Neural cell (in vitro differentiated cells): ENCODE data around the gene GLCE.

Experiments used
- CTCF ChIP-seq: fragments of 450-650 bp; IDR thresholded peaks from 2 replicates; pipeline ENCODE4 v1.5.1; 2014; ENCODE audit warnings: antibody characterized with exemption, mild to moderate bottlenecking, moderate library complexity; ENCODE audit not compliant: poor library complexity, severe bottlenecking
- EZH2 ChIP-seq: fragments of 200-600, 300-800 bp; shearing (Covaris generic), sonication (generic); IDR thresholded peaks from 2 replicates; pipeline ENCODE4 v1.6.1; 2014; ENCODE audit warnings: antibody characterized with exemption, low read length, borderline replicate concordance, mild to moderate bottlenecking; ENCODE audit not compliant: insufficient read depth, poor library complexity, severe bottlenecking
- POLR2AphosphoS5 ChIP-seq: IDR thresholded peaks from 2 replicates; pipeline ENCODE4 v1.6.1; 2012
- RAD21 ChIP-seq: fragments of 450-650 bp; conservative IDR thresholded peaks from 2 replicates; pipeline ENCODE4 v1.6.1; 2014; ENCODE audit warnings: antibody characterized with exemption, mild to moderate bottlenecking, moderate library complexity
- REST ChIP-seq: IDR thresholded peaks from 2 replicates; pipeline ENCODE4 v1.6.1; 2012; ENCODE audit warnings: borderline replicate concordance
- SMC3 ChIP-seq: fragments of 450-650 bp; conservative IDR thresholded peaks from 2 replicates; pipeline ENCODE4 v1.6.1; 2014; ENCODE audit warnings: antibody characterized with exemption, mild to moderate bottlenecking, moderate library complexity; ENCODE audit not compliant: poor library complexity

GRCh38 chr15:69289342-69290146, 129.1 kb downstream of the GLCE start:
- TF ChIP-seq REST (no peak), RAD21 (no peak), SMC3 (no peak), CTCF (no peak), POLR2AphosphoS5 (no peak), EZH2 (no peak)
